ENCODE data around the gene CNIH4.
"Not testable (repeated sequence)": the region's sequence is repeated elsewhere in the genome, so short reads cannot be mapped to it uniquely, and the experiment has no call there.

Gene CNIH4

GRCh38 chr1:224399887-224400286 is 43.2 kb downstream of the CNIH4 start:
- DNase-seq (ENCODE audit: low read depth in 2 of 2, low spot score in 1 of 2), result no peak

- DNase-seq (ENCODE audit: low read depth in 2 of 2, low spot score in 1 of 2), result no peak
Measured at GRCh38 chr1:224402472-224403036, 45.9 kb downstream of the CNIH4 start.

- DNase-seq (ENCODE audit: low read depth in 2 of 2, low spot score in 1 of 2), result no peak
Measured at GRCh38 chr1:224404916-224405603, 48.4 kb downstream of the CNIH4 start.

GRCh38 chr1:224405604-224405970 is 48.9 kb downstream of the CNIH4 start:
- DNase-seq (ENCODE audit: low read depth in 2 of 2, low spot score in 1 of 2), result no peak

GRCh38 chr1:224406216-224406615 is 49.5 kb downstream of the CNIH4 start:
- DNase-seq (ENCODE audit: low read depth in 2 of 2, low spot score in 1 of 2), result no peak

- no peak for DNase-seq (ENCODE audit: low read depth in 2 of 2, low spot score in 1 of 2)
Measured at GRCh38 chr1:224407571-224408293, 51.1 kb downstream of the CNIH4 start.

- no peak for DNase-seq (ENCODE audit: low read depth in 2 of 2, low spot score in 1 of 2)
Measured at GRCh38 chr1:224408294-224408590, 51.6 kb downstream of the CNIH4 start.

- DNase-seq (ENCODE audit: low read depth in 2 of 2, low spot score in 1 of 2), result no peak
Measured at GRCh38 chr1:224411766-224412165, 55.1 kb downstream of the CNIH4 start.

GRCh38 chr1:224420106-224420505 is 63.4 kb downstream of the CNIH4 start:
- no peak for DNase-seq (ENCODE audit: low read depth in 2 of 2, low spot score in 1 of 2)

GRCh38 chr1:224425279-224425884 is 68.7 kb downstream of the CNIH4 start:
- no peak for DNase-seq (ENCODE audit: low read depth in 2 of 2, low spot score in 1 of 2)

GRCh38 chr1:224426869-224427268 is 70.2 kb downstream of the CNIH4 start:
- not testable (repeated sequence) for DNase-seq (ENCODE audit: low read depth in 2 of 2, low spot score in 1 of 2)

GRCh38 chr1:224427346-224427745 is 70.7 kb downstream of the CNIH4 start:
- DNase-seq (ENCODE audit: low read depth in 2 of 2, low spot score in 1 of 2), result no peak

- not testable (repeated sequence) for DNase-seq (ENCODE audit: low read depth in 2 of 2, low spot score in 1 of 2)
Measured at GRCh38 chr1:224428713-224429112, 72.0 kb downstream of the CNIH4 start.

Data from stimulated activated CD8-positive, alpha-beta memory T cell treated with anti-CD3 and anti-CD28 coated beads, Interleukin-4, amount 100 ng/mL, for 1 hour (primary cell).